ENCODE results near the gene SLC10A1.

Gene SLC10A1

DNA sequence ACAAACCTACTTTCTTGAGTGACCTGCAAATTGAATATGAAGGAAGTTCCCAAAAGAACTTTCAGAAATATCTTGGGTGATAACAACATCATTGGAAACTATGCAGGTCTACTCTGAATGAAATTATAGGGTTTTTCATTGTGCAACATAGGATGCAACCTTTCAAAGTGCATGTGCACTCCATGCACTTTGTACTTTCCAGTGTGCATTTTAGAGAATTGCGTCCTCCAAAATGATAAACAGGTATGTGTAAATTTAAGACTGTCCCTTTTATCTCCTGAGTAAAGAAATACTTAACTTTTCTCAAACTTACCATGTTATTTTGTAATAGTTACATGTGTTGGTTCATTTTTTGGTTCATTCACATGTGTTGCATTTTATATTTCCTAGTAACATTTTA lies 16.9 kb downstream of the SLC10A1 start:
- TF ChIP-seq MAX (IDR thresholded peaks at IDR 0.05; ENCODE audit: low read depth, low read length) (no peak), POLR2A (IDR thresholded peaks at IDR 0.05; ENCODE audit: extremely low read depth, insufficient read length) (no peak), MYC (IDR thresholded peaks at IDR 0.05; ENCODE audit: low read depth, low read length) (no peak), CTCF (IDR thresholded peaks at IDR 0.05; ENCODE audit: low read depth, low read length) (no peak)
- DNase-seq (ENCODE audit: low read depth), result no peak
- H3K4me3 ChIP-seq (ENCODE audit: low read depth, low read length), result no peak overlapping the region

DNA sequence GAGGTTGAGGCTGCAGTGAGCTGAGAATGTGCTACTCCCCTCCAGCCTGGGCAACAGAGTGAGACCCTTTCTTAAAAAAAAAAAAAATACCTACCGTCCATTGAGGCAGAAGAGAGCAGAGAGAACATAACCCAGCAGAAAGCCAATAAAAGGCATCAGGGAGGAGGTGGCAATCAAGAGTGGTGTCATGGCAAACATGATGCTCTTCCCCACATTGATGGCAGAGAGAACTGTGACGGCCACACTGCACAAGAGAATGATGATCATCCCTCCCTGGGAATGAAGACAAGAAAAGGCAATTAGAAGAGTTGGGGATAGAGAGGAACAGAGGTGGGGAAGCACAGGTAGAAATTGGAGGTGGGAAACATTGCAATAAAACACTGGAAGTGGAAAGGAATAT lies 18.0 kb downstream of the SLC10A1 start:
- TF ChIP-seq MYC (IDR thresholded peaks at IDR 0.05; ENCODE audit: low read depth, low read length), result no peak
- DNase-seq (ENCODE audit: low read depth), result no peak
- no peak overlapping the region for H3K4me3 ChIP-seq (ENCODE audit: low read depth, low read length)

DNA sequence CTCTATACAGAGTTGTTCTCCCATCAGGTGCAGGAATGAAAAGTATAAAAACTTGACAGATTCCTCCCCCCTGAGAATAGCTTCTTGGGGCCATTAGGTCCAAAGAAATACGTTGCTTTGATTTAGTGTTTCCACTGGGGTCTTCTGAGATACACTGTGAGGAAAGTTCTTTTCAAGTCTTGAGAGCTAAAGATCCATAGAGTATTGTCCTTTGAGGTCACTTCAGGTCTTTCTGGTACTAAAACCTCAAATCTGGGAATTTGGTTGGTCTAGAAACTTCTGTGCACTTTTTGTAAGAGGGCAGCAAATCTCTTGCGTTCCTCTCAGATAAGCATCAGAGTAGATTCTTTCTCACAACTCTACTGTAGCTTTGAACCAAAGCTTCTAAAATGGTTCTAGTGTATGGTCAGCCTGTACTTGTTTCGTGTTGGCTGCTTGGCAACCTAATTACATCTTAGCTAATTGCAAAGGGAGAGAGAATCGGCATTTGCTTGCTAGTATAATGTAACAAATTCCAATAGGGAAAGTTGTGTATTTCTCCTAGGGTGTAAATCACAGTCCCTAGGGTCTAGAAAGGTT lies 20.1 kb downstream of the SLC10A1 start:
- H3K4me3 ChIP-seq (ENCODE audit: low read depth, low read length), result no peak overlapping the region
- no peak for DNase-seq (ENCODE audit: low read depth)
- no peak for TF ChIP-seq CTCF (IDR thresholded peaks at IDR 0.05; ENCODE audit: low read depth, low read length)
- TF ChIP-seq POLR2A (IDR thresholded peaks at IDR 0.05; ENCODE audit: extremely low read depth, insufficient read length), result no peak
- TF ChIP-seq MAX (IDR thresholded peaks at IDR 0.05; ENCODE audit: low read depth, low read length), result no peak
- TF ChIP-seq MYC (IDR thresholded peaks at IDR 0.05; ENCODE audit: low read depth, low read length), result no peak

- no peak for DNase-seq (ENCODE audit: low read depth)
- TF ChIP-seq MYC (IDR thresholded peaks at IDR 0.05; ENCODE audit: low read depth, low read length) (no peak), CTCF (IDR thresholded peaks at IDR 0.05; ENCODE audit: low read depth, low read length) (no peak), MAX (IDR thresholded peaks at IDR 0.05; ENCODE audit: low read depth, low read length) (no peak), POLR2A (IDR thresholded peaks at IDR 0.05; ENCODE audit: extremely low read depth, insufficient read length) (no peak)
- H3K4me3 ChIP-seq (ENCODE audit: low read depth, low read length), result no peak overlapping the region
Measured at GRCh38 chr14:69775012-69775411, 22.0 kb downstream of the SLC10A1 start.

- no peak overlapping the region for H3K4me3 ChIP-seq (ENCODE audit: low read depth, low read length)
- no peak for DNase-seq (ENCODE audit: low read depth)
- no peak for TF ChIP-seq CTCF (IDR thresholded peaks at IDR 0.05; ENCODE audit: low read depth, low read length)
- no peak for TF ChIP-seq POLR2A (IDR thresholded peaks at IDR 0.05; ENCODE audit: extremely low read depth, insufficient read length)
- TF ChIP-seq MAX (IDR thresholded peaks at IDR 0.05; ENCODE audit: low read depth, low read length), result no peak
- no peak for TF ChIP-seq MYC (IDR thresholded peaks at IDR 0.05; ENCODE audit: low read depth, low read length)
Measured at GRCh38 chr14:69773571-69774276, 23.3 kb downstream of the SLC10A1 start.

- no peak overlapping the region for H3K4me3 ChIP-seq (ENCODE audit: low read depth, low read length)
- DNase-seq (ENCODE audit: low read depth), result no peak
- TF ChIP-seq POLR2A (IDR thresholded peaks at IDR 0.05; ENCODE audit: extremely low read depth, insufficient read length) (no peak), MYC (IDR thresholded peaks at IDR 0.05; ENCODE audit: low read depth, low read length) (no peak), MAX (IDR thresholded peaks at IDR 0.05; ENCODE audit: low read depth, low read length) (no peak), CTCF (IDR thresholded peaks at IDR 0.05; ENCODE audit: low read depth, low read length) (no peak)
Measured at GRCh38 chr14:69772082-69773017, 24.7 kb downstream of the SLC10A1 start.
